OCI-LY7 (cell line): Measurements from ENCODE around the gene SHTN1. TPM values are rescaled to one million over a fixed set of nuclear protein-coding genes. Genes with fewer than 3 reads are reported as not detected.

Experiments used
- BruUV-seq: library from RNA; stranded (reverse); fragments of 400-500 nt; replicated peaks from 2 replicates; lab custom pipeline; 2021; lab: Mats Ljungman, UMichigan
- CTCF ChIA-PET: fragments of 300-600 bp; sonication (Branson Sonifier 250); formaldehyde crosslinking; loops from one replicate; lab custom pipeline; 2022; ENCODE audit warnings: antibody characterized with exemption; ENCODE audit not compliant: unreplicated experiment; lab: Charles Lee
- POLR2A ChIA-PET: fragments of 300-600 bp; sonication (Branson Sonifier 250); formaldehyde crosslinking; loops from one replicate; lab custom pipeline; 2022; ENCODE audit warnings: antibody characterized with exemption; lab: Charles Lee
- DNase-seq: peaks from one replicate; pipeline ENCODE4 v3.0.0-alpha.2; 2015; ENCODE audit warnings: low spot score
- H2AFZ ChIP-seq: fragments of 200-600 bp; sonication (generic), shearing (Covaris generic); 2 replicates; pipeline ENCODE4 v1.6.1; 2014; ENCODE audit warnings: mild to moderate bottlenecking, antibody characterized with exemption, low read length, moderate library complexity
- H3K27ac ChIP-seq: fragments of 200-600 bp; sonication (generic); 2 replicates; pipeline ENCODE4 v1.5.1; 2014; ENCODE audit warnings: mixed run types, low read depth, mild to moderate bottlenecking, moderate library complexity, low read length, inconsistent platforms; ENCODE audit not compliant: poor library complexity, severe bottlenecking
- H3K36me3 ChIP-seq: fragments of 200-600 bp; sonication (generic); 2 replicates; pipeline ENCODE4 v1.6.1; 2014; ENCODE audit warnings: mild to moderate bottlenecking, antibody characterized with exemption, low read length, moderate library complexity, mixed read lengths; ENCODE audit not compliant: insufficient read depth
- H3K4me1 ChIP-seq: fragments of 200-600 bp; sonication (generic); 2 replicates; pipeline ENCODE4 v1.5.1; 2014; ENCODE audit warnings: mild to moderate bottlenecking, low read length; ENCODE audit not compliant: insufficient read depth, poor library complexity, severe bottlenecking
- H3K4me2 ChIP-seq: fragments of 200-600 bp; sonication (generic); 2 replicates; pipeline ENCODE4 v1.6.1; 2014; ENCODE audit warnings: mild to moderate bottlenecking, low read length
- H3K4me3 ChIP-seq: fragments of 200-600 bp; sonication (generic); 2 replicates; pipeline ENCODE4 v1.5.1; 2014; ENCODE audit warnings: mild to moderate bottlenecking, low read depth, low read length; ENCODE audit not compliant: poor library complexity, severe bottlenecking
- H3K79me2 ChIP-seq: fragments of 200-600 bp; sonication (generic); 2 replicates; pipeline ENCODE4 v1.6.1; 2016; ENCODE audit warnings: low read depth, mild to moderate bottlenecking, low read length, moderate library complexity, mixed read lengths; ENCODE audit not compliant: insufficient read depth
- H3K9me2 ChIP-seq: fragments of 200-600 bp; sonication (generic); 2 replicates; pipeline ENCODE4 v1.6.1; 2016; ENCODE audit warnings: mild to moderate bottlenecking, low read length, mixed read lengths; ENCODE audit not compliant: insufficient read depth
- H3K9me3 ChIP-seq: fragments of 200-600 bp; sonication (generic); 2 replicates; pipeline ENCODE4 v1.6.1; 2014; ENCODE audit warnings: mild to moderate bottlenecking, mixed run types, low read length, mixed read lengths
- H4K20me1 ChIP-seq: fragments of 200-600 bp; sonication (generic); 2 replicates; pipeline ENCODE4 v1.6.1; 2014; ENCODE audit warnings: mild to moderate bottlenecking, antibody characterized with exemption, low read length, moderate library complexity, mixed read lengths; ENCODE audit not compliant: insufficient read depth
- EZH2phosphoT487 ChIP-seq: fragments of 200-600 bp; sonication (generic); IDR thresholded peaks from 2 replicates; pipeline ENCODE4 v1.6.1; 2018; ENCODE audit warnings: low read depth, borderline replicate concordance, mild to moderate bottlenecking, mixed run types, antibody characterized with exemption, low read length, moderate library complexity, mixed read lengths
- intact Hi-C: fragments of 100-400 bp; cut with micrococcal nuclease; formaldehyde crosslinking; loops from one replicate; pipeline ENCODE4 v1.10.0; 2022; ENCODE audit not compliant: unreplicated experiment
- total RNA-seq, 2 experiments: library from RNA; depleted of rRNA in 1 of 2; stranded (reverse); fragments of >200 nt in 1 of 2; shearing (Covaris generic) in 1 of 2; gene quantifications; 2 replicates each; pipeline ENCODE4 v1.2.3, GENCODE V29; 2014 to 2022
- TF ChIP-seq, protein P1 (sequence below): fragments of 200-600 bp; sonication (generic); conservative IDR thresholded peaks from 2 replicates; pipeline ENCODE4 v1.5.1; 2014; ENCODE audit warnings: mild to moderate bottlenecking, antibody characterized with exemption, low read length, moderate library complexity, mixed read lengths

Gene SHTN1
- total RNA-seq, 2 experiments from 2014 or later = not detected

DNA sequence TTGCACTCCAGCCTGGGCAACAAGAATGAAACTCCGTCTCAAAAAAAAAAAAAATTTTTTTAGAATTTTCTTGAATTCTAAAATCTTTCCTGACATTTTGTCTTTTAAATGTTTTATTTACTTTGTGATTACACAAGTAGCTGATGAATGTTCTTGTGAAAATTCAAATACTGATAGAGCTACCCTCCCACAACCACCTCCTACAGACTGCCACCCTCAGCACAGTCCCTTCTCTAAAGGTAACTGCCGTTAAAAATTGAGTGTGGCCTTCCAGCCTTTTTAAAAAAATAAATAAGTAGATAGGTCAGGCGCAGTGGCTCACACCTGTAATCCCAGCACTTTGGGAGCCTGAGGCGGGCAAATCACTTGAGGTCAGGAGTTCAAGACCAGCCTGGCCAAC is 140.6 kb downstream of the SHTN1 start:
- CTCF ChIA-PET = no interaction called here
- no peak overlapping the region for H3K4me2 ChIP-seq
- no peak overlapping the region for H3K27ac ChIP-seq
- no peaks in the 10 kb centered on the region for H3K79me2 ChIP-seq
- H3K9me2 ChIP-seq = no peaks in the 10 kb centered on the region
- POLR2A ChIA-PET = interaction anchor here (0.6 kb wide), 1 partner anchor 294 kb away, joined by 3 read pairs; no protein-coding TSS in a partner anchor
- no peak for DNase-seq
- intact Hi-C loops = no loop called here
- H3K9me3 ChIP-seq = no peaks in the 10 kb centered on the region
- BruUV-seq = no TSS peak
- no peak overlapping the region for H3K4me3 ChIP-seq
- no peak overlapping the region for H2AFZ ChIP-seq
- H4K20me1 ChIP-seq = no peaks in the 10 kb centered on the region
- no peaks in the 10 kb centered on the region for H3K36me3 ChIP-seq
- H3K4me1 ChIP-seq = no peaks in the 10 kb centered on the region
- TF ChIP-seq, protein P1, sequence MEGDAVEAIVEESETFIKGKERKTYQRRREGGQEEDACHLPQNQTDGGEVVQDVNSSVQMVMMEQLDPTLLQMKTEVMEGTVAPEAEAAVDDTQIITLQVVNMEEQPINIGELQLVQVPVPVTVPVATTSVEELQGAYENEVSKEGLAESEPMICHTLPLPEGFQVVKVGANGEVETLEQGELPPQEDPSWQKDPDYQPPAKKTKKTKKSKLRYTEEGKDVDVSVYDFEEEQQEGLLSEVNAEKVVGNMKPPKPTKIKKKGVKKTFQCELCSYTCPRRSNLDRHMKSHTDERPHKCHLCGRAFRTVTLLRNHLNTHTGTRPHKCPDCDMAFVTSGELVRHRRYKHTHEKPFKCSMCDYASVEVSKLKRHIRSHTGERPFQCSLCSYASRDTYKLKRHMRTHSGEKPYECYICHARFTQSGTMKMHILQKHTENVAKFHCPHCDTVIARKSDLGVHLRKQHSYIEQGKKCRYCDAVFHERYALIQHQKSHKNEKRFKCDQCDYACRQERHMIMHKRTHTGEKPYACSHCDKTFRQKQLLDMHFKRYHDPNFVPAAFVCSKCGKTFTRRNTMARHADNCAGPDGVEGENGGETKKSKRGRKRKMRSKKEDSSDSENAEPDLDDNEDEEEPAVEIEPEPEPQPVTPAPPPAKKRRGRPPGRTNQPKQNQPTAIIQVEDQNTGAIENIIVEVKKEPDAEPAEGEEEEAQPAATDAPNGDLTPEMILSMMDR = no peak
- TF ChIP-seq EZH2phosphoT487 = no peak

DNA sequence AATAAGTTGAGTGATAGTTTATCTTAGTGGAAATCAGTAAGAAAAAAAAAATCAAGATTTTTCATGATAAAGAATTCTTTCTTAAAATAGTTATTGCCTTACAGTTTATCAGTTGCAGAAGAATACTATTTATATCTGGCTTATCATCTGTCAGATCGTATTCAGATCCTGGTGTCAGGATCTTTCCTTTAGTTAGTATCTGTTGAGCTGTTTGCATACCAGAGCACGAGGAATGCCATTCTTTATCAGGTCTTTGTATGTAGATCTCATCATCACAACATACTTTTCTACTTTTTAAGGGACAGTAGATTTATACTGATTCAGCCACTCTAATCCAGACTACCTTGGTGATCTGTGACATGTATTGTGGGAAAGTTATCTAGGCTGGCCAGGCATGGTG is 143.2 kb downstream of the SHTN1 start:
- H3K4me3 ChIP-seq = no peak overlapping the region
- H3K9me3 ChIP-seq = no peaks in the 10 kb centered on the region
- no peak overlapping the region for H2AFZ ChIP-seq
- intact Hi-C loops = no loop called here
- no peak for DNase-seq
- no peak overlapping the region for H3K27ac ChIP-seq
- ChIA-PET POLR2A (no interaction called here), CTCF (no interaction called here)
- H3K36me3 ChIP-seq = no peaks in the 10 kb centered on the region
- H3K4me2 ChIP-seq = no peak overlapping the region
- H3K79me2 ChIP-seq = no peaks in the 10 kb centered on the region
- TF ChIP-seq EZH2phosphoT487 = no peak
- TF ChIP-seq, protein P1 = no peak
- BruUV-seq = no TSS peak
- H3K4me1 ChIP-seq = no peaks in the 10 kb centered on the region
- no peaks in the 10 kb centered on the region for H4K20me1 ChIP-seq
- no peaks in the 10 kb centered on the region for H3K9me2 ChIP-seq

DNA sequence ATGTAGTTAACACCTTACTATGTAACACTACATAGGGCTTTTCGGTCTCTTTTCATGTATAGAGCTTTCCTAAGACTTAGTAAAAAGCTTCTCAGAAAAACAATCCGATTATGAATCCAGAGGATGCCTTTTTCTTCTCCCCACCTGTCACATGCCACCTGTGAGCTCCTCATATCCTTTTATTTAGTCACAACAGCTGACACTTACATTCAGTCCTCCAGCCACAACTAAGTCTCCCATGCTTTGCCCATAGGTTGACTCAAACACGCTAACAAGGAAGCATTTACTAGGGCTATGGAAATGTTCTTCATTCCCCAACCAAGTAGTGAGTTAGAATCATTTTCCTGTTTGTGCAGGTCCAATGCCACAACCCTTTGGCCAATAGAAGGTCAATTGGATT is 147.8 kb downstream of the SHTN1 start:
- CTCF ChIA-PET = no interaction called here
- no peaks in the 10 kb centered on the region for H3K79me2 ChIP-seq
- DNase-seq = no peak
- TF ChIP-seq, protein P1 = no peak
- no peak for TF ChIP-seq EZH2phosphoT487
- H3K9me2 ChIP-seq = no peaks in the 10 kb centered on the region
- H2AFZ ChIP-seq = no peak overlapping the region
- H3K4me2 ChIP-seq = no peak overlapping the region
- H3K4me1 ChIP-seq = no peaks in the 10 kb centered on the region
- no peaks in the 10 kb centered on the region for H3K36me3 ChIP-seq
- no peak overlapping the region for H3K27ac ChIP-seq
- H3K9me3 ChIP-seq = no peaks in the 10 kb centered on the region
- BruUV-seq = no TSS peak
- H3K4me3 ChIP-seq = no peak overlapping the region
- no peaks in the 10 kb centered on the region for H4K20me1 ChIP-seq
- POLR2A ChIA-PET = no interaction called here
- intact Hi-C loops = no loop called here
